Body of pancreas (tissue), 4 donors: Measurements from ENCODE around the gene SCIMP. TPM values are rescaled to one million over a fixed set of nuclear protein-coding genes. Genes with fewer than 3 reads are reported as not detected.

ENCODE experiments used
- ATAC-seq: fragments of 150-250 bp; one replicate; pipeline ENCODE4 v1.9.1; 2016
- DNase-seq, 4 donors: peaks; one replicate each; pipeline ENCODE4 v3.0.0-alpha.2; 2019
- H3K27ac ChIP-seq, 4 donors: fragments of 200-600 bp; sonication (generic); 1 replicate in 3 of 4; 2 replicates in 1 of 4; pipeline versions ENCODE4 v1.5.1 to v1.6.1; 2016 to 2019; ENCODE audit warnings: mild to moderate bottlenecking in 1 of 4, mixed read lengths in 1 of 4, moderate library complexity in 1 of 4
- H3K27me3 ChIP-seq, 2 donors: fragments of 200-600 bp; sonication (generic); one replicate each; pipeline ENCODE4 v1.6.0; 2016; ENCODE audit warnings: mild to moderate bottlenecking in 1 of 2
- H3K36me3 ChIP-seq, 2 donors: fragments of 200-600 bp; sonication (generic); replicated peaks in 1 of 2; 2 replicates each; pipeline ENCODE4 v1.5.1; 2016; ENCODE audit warnings: low read depth in 2 of 2; ENCODE audit not compliant: insufficient read depth in 1 of 2
- H3K4me1 ChIP-seq: fragments of 200-600 bp; sonication (generic); one replicate; pipeline ENCODE4 v1.6.0; 2016
- H3K4me3 ChIP-seq, 2 donors: fragments of 200-600 bp; sonication (generic); 1 replicate in 1 of 2; 2 replicates in 1 of 2; pipeline ENCODE4 v1.5.1; 2016 to 2019
- H3K9me3 ChIP-seq, 3 donors: fragments of 200-600 bp; sonication (generic); 1 replicate in 2 of 3; 2 replicates in 1 of 3; pipeline ENCODE4 v1.5.1; 2016
- POLR2A ChIP-seq, 3 donors: fragments of 450-650 bp; IDR thresholded peaks; one replicate each; pipeline ENCODE4 v1.6.1; 2016; ENCODE audit warnings: antibody characterized with exemption in 3 of 3, mild to moderate bottlenecking in 2 of 3
- WGBS, 2 donors: methylation state at CpG; one replicate each; pipeline ENCODE4 v1.1.5; 2017; 5-methylcytosine and 5-hydroxymethylcytosine counted together
- intact Hi-C: fragments of 100-400 bp; cut with DNase I; formaldehyde crosslinking; loops from one replicate; pipeline ENCODE4 v1.15.1; 2023
- total RNA-seq, 2 donors: library from RNA; depleted of rRNA; stranded (reverse); fragments of >200 nt; gene quantifications; one replicate each; pipeline ENCODE4 v1.1.0, GENCODE V29; 2016
- TF ChIP-seq, protein P1 (sequence below), 7 experiments: fragments of 450-650 bp in 4 of 7; fragments of 200-600 bp in 3 of 7; sonication (generic) in 3 of 7; IDR thresholded peaks; one replicate each; pipeline ENCODE4 v1.5.1; 2016 to 2019; ENCODE audit warnings: antibody characterized with exemption in 7 of 7

SCIMP gene
- total RNA-seq, 2 donors from 2014 or later = 0.33 to 2.1 TPM

DNA sequence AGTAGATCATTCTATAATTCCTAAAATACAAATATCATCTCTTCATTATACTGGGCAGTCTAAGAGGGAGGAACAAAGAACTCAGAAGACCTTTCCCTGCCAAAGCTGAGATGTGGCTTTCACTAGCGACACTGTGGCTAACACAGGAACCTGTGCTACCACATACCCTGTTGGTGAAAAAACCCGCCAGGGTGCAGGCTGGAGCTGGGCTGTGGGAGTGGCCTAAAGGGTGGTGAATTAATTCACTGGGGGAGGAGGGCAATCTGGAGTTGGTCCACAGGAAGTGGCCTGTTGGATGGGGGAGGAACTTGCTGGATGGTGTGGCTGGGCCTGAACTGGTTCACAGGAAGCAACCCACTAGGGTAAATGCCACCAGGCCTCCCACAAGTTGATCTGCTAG, 50.4 kb downstream of the SCIMP start:
- H3K27me3 ChIP-seq = no peaks in the 10 kb centered on the region
- H3K36me3 ChIP-seq = peaks cover 0 to 2% of the 10 kb centered on the region in 2 donors
- intact Hi-C loops = no loop called here
- H3K4me3 ChIP-seq = no peak overlapping the region
- no peaks in the 10 kb centered on the region for H3K4me1 ChIP-seq
- no peak overlapping the region for H3K27ac ChIP-seq
- DNase-seq (no peak), ATAC-seq (no peak)
- no peak for TF ChIP-seq POLR2A (IDR thresholded peaks at IDR 0.05)
- TF ChIP-seq, protein P1, sequence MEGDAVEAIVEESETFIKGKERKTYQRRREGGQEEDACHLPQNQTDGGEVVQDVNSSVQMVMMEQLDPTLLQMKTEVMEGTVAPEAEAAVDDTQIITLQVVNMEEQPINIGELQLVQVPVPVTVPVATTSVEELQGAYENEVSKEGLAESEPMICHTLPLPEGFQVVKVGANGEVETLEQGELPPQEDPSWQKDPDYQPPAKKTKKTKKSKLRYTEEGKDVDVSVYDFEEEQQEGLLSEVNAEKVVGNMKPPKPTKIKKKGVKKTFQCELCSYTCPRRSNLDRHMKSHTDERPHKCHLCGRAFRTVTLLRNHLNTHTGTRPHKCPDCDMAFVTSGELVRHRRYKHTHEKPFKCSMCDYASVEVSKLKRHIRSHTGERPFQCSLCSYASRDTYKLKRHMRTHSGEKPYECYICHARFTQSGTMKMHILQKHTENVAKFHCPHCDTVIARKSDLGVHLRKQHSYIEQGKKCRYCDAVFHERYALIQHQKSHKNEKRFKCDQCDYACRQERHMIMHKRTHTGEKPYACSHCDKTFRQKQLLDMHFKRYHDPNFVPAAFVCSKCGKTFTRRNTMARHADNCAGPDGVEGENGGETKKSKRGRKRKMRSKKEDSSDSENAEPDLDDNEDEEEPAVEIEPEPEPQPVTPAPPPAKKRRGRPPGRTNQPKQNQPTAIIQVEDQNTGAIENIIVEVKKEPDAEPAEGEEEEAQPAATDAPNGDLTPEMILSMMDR (IDR thresholded peaks at IDR 0.05) = no peak
- WGBS, 2 donors = 94 to 98% methylated on average over 2 of the region's 2 CpGs
- H3K9me3 ChIP-seq = peaks cover 0 to 83% (median 9%) of the 10 kb centered on the region in 3 donors

DNA sequence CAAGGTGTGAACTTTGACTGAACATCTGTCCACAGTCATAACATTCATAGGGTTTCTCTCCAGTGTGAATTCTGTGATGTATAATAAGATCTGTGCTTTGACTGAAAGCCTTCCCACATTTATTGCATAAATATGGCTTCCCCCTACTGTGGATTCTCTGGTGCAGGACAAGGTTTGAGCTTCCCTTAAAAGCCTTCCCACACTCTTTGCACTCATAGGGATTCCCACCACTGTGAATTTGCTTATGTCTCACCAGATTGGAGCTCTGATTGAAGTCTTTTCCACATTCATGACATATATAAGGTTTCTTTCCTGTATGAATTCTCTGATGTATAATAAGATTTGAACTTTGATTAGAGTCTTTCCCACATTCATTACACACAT, 51.3 kb downstream of the SCIMP start:
- peaks cover 0 to 84% (median 9%) of the 10 kb centered on the region in 3 donors for H3K9me3 ChIP-seq
- H3K4me1 ChIP-seq = no peaks in the 10 kb centered on the region
- H3K4me3 ChIP-seq = no peak overlapping the region
- H3K27ac ChIP-seq = no peak overlapping the region
- no peaks in the 10 kb centered on the region for H3K27me3 ChIP-seq
- TF ChIP-seq POLR2A (IDR thresholded peaks at IDR 0.05) = no peak
- TF ChIP-seq, protein P1 (IDR thresholded peaks at IDR 0.05) = no peak
- no peak for DNase-seq
- peaks cover 0 to 2% of the 10 kb centered on the region in 2 donors for H3K36me3 ChIP-seq
- no peak for ATAC-seq
- intact Hi-C loops = no loop called here

DNA sequence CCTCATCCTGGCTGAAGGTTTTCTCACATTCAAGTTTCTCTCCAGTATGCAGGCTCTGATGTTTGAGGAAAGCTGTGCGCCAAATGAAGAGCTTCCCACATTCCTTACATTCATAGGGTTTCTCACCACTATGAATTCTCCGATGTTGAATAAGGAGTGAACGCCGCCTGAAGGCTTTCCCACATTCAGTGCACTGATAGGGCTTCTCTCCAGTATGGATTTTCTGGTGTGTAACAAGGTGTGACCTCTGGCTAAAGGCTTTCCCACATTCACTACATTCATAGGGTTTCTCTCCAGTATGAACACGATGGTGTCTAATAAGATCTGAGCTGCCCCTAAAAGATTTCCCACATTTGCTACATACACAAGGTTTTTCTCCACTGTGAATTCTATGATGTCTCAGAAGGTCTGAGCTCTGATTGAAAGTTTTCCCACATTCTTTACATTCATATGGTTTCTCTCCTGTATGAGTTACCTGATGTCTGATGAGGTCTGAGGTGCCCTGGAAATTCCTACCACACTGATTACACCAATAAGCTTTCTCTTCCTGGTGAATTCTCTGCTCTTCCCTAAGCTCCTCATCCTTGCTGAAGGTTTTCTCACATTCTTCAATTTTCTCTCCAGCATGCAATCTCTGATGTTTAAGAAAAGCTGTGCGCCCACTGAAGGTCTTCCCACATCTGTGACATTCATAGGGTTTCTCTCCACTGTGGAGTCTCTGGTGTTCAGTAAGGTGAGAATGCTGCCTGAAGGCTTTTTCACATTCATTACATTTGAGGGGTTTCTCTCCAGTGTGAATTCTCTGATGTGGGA, 51.9 kb downstream of the SCIMP start:
- Histone ChIP-seq H3K36me3 (peaks cover 0 to 2% of the 10 kb centered on the region in 2 donors), H3K9me3 (peaks cover 0 to 84% (median 9%) of the 10 kb centered on the region in 3 donors), H3K4me1 (no peaks in the 10 kb centered on the region), H3K27ac (no peak overlapping the region), H3K27me3 (no peaks in the 10 kb centered on the region), H3K4me3 (no peak overlapping the region)
- TF ChIP-seq, protein P1 (IDR thresholded peaks at IDR 0.05) = no peak
- no peak for TF ChIP-seq POLR2A (IDR thresholded peaks at IDR 0.05)
- intact Hi-C loops = no loop called here
- 90 to 95% methylated on average over 6 of the region's 6 CpGs for WGBS, 2 donors
- ATAC-seq = no peak
- DNase-seq = no peak

DNA sequence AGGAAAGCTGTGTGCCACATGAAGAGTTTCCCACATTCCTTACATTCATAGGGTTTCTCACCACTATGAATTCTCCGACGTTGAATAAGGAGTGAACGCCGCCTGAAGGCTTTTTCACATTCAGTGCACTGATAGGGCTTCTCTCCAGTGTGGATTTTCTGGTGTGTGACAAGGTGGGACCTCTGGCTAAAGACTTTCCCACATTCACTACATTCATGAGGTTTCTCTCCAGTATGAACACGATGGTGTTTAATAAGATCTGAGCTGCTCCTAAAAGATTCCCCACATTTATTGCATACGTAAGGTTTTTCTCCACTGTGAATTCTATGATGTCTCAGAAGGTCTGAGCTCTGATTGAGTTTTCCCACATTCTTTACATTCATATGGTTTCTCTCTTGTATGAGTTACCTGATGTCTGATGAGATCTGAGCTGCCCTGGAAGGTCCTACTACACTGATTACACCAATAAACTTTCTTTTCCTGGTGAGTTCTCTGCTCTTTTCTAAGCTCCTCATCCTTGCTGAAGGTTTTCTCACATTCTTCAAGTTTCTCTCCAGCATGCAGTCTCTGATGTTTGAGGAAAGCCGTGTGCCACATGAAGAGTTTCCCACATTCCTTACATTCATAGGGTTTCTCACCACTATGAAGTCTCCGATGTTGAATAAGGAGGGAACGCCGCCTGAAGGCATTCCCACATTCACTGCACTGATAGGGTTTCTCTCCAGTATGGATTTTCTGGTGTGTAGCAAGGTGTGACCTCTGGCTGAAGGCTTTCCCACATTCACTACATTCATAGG, 53.0 kb downstream of the SCIMP start:
- 97 to 98% methylated on average over 10 of the region's 10 CpGs for WGBS, 2 donors
- peaks cover 0 to 81% (median 9%) of the 10 kb centered on the region in 3 donors for H3K9me3 ChIP-seq
- intact Hi-C loops = no loop called here
- no peaks in the 10 kb centered on the region for H3K4me1 ChIP-seq
- H3K27me3 ChIP-seq = no peaks in the 10 kb centered on the region
- TF ChIP-seq, protein P1 (IDR thresholded peaks at IDR 0.05) = no peak
- TF ChIP-seq POLR2A (IDR thresholded peaks at IDR 0.05) = no peak
- no peak for ATAC-seq
- no peak for DNase-seq
- peaks cover 0 to 2% of the 10 kb centered on the region in 2 donors for H3K36me3 ChIP-seq
- H3K27ac ChIP-seq = no peak overlapping the region
- no peak overlapping the region for H3K4me3 ChIP-seq
